Body of pancreas (tissue), 4 donors: ENCODE measurements around the gene KLK10. TPM values are rescaled to one million over a fixed set of nuclear protein-coding genes. Genes with fewer than 3 reads are reported as not detected.

ENCODE experiments used
- ATAC-seq: fragments of 150-250 bp; one replicate; pipeline ENCODE4 v1.9.1; 2016
- DNase-seq, 4 donors: peaks; one replicate each; pipeline ENCODE4 v3.0.0-alpha.2; 2019
- H3K27ac ChIP-seq, 4 donors: fragments of 200-600 bp; sonication (generic); 1 replicate in 3 of 4; 2 replicates in 1 of 4; pipeline versions ENCODE4 v1.5.1 to v1.6.1; 2016 to 2019; ENCODE audit warnings: mild to moderate bottlenecking in 1 of 4, mixed read lengths in 1 of 4, moderate library complexity in 1 of 4
- H3K27me3 ChIP-seq, 2 donors: fragments of 200-600 bp; sonication (generic); one replicate each; pipeline ENCODE4 v1.6.0; 2016; ENCODE audit warnings: mild to moderate bottlenecking in 1 of 2
- H3K36me3 ChIP-seq, 2 donors: fragments of 200-600 bp; sonication (generic); replicated peaks in 1 of 2; 2 replicates each; pipeline ENCODE4 v1.5.1; 2016; ENCODE audit warnings: low read depth in 2 of 2; ENCODE audit not compliant: insufficient read depth in 1 of 2
- H3K4me1 ChIP-seq: fragments of 200-600 bp; sonication (generic); one replicate; pipeline ENCODE4 v1.6.0; 2016
- H3K4me3 ChIP-seq, 2 donors: fragments of 200-600 bp; sonication (generic); 1 replicate in 1 of 2; 2 replicates in 1 of 2; pipeline ENCODE4 v1.5.1; 2016 to 2019
- H3K9me3 ChIP-seq, 3 donors: fragments of 200-600 bp; sonication (generic); 1 replicate in 2 of 3; 2 replicates in 1 of 3; pipeline ENCODE4 v1.5.1; 2016
- CTCF ChIP-seq, 7 experiments: fragments of 450-650 bp in 4 of 7; fragments of 200-600 bp in 3 of 7; sonication (generic) in 3 of 7; IDR thresholded peaks; one replicate each; pipeline ENCODE4 v1.5.1; 2016 to 2019; ENCODE audit warnings: antibody characterized with exemption in 7 of 7
- POLR2A ChIP-seq, 3 donors: fragments of 450-650 bp; IDR thresholded peaks; one replicate each; pipeline ENCODE4 v1.6.1; 2016; ENCODE audit warnings: antibody characterized with exemption in 3 of 3, mild to moderate bottlenecking in 2 of 3
- WGBS, 2 donors: methylation state at CpG; one replicate each; pipeline ENCODE4 v1.1.5; 2017; 5-methylcytosine and 5-hydroxymethylcytosine counted together
- intact Hi-C: fragments of 100-400 bp; cut with DNase I; formaldehyde crosslinking; loops from one replicate; pipeline ENCODE4 v1.15.1; 2023
- total RNA-seq, 2 donors: library from RNA; depleted of rRNA; stranded (reverse); fragments of >200 nt; gene quantifications; one replicate each; pipeline ENCODE4 v1.1.0, GENCODE V29; 2016

KLK10 gene
- total RNA-seq, 2 donors from 2014 or later = not detected

- Histone ChIP-seq H3K27ac (peak overlapping the region in 2 of 4 donors; percentile 82 to 88), H3K36me3 (no peaks in the 10 kb centered on the region), H3K27me3 (no peaks in the 10 kb centered on the region), H3K4me3 (no peak overlapping the region), H3K4me1 (peaks cover 29% of the 10 kb centered on the region), H3K9me3 (no peaks in the 10 kb centered on the region)
- TF ChIP-seq POLR2A (IDR thresholded peaks at IDR 0.05) = no peak
- no peak for TF ChIP-seq CTCF (IDR thresholded peaks at IDR 0.05)
- 43 to 55% methylated on average over 5 of the region's 5 CpGs for whole genome bisulfite sequencing, 2 donors
- ATAC-seq (no peak), DNase-seq (no peak)
- intact Hi-C loops = no loop called here
These were observed 8.4 kb upstream of the KLK10 start for GRCh38 chr19:51027873-51028272.

- H3K36me3 ChIP-seq = no peaks in the 10 kb centered on the region
- no peaks in the 10 kb centered on the region for H3K9me3 ChIP-seq
- peak overlapping the region; percentile 58 to 88 (median 74) for H3K27ac ChIP-seq
- WGBS, 2 donors = 34 to 42% methylated on average over 8 to 14 of the region's 14 CpGs
- no peak for ATAC-seq
- H3K4me1 ChIP-seq = peaks cover 32% of the 10 kb centered on the region
- TF ChIP-seq CTCF (IDR thresholded peaks at IDR 0.05) (no peak), POLR2A (IDR thresholded peaks at IDR 0.05) (peak in 1 of 3 donors; percentile 43)
- DNase-seq = peak in 3 of 4 donors; percentile 38 to 56 (median 46)
- intact Hi-C loops = no loop called here
- H3K27me3 ChIP-seq = no peaks in the 10 kb centered on the region
- no peak overlapping the region for H3K4me3 ChIP-seq
These were observed 7.8 kb upstream of the KLK10 start for GRCh38 chr19:51027126-51027806.

GRCh38 chr19:51026554-51026831, 7.0 kb upstream of the KLK10 start, which contains the start of gene KLK11:
Gene KLK11, minus strand, starts transcription at chr19:51026616. Its CDS starts 985 bp downstream, at chr19:51025631.
- TF ChIP-seq POLR2A (IDR thresholded peaks at IDR 0.05) (peak; percentile 27 to 62 (median 49)), CTCF (IDR thresholded peaks at IDR 0.05) (no peak)
- DNase-seq (peak; percentile 57 to 84 (median 70)), ATAC-seq (peak; percentile 80)
- Histone ChIP-seq H3K27me3 (no peaks in the 10 kb centered on the region), H3K9me3 (no peaks in the 10 kb centered on the region), H3K27ac (peak within 1 kb of the TSS; percentile 58 to 88 (median 74)), H3K4me3 (peak within 1 kb of the TSS in 1 of 2 donors; percentile 38), H3K4me1 (peaks cover 38% of the 10 kb centered on the region), H3K36me3 (no peaks in the 10 kb centered on the region)
- intact Hi-C loops = no loop called here
- 29 to 60% methylated on average over 4 of the region's 11 CpGs for whole genome bisulfite sequencing, 2 donors

GRCh38 chr19:51025809-51026553, 6.5 kb upstream of the KLK10 start:
- WGBS, 2 donors = 28 to 38% methylated on average over 10 to 18 of the region's 18 CpGs
- intact Hi-C loops = no loop called here
- H3K27ac ChIP-seq = peak overlapping the region; percentile 58 to 88 (median 74)
- H3K4me1 ChIP-seq = peaks cover 42% of the 10 kb centered on the region
- no peaks in the 10 kb centered on the region for H3K9me3 ChIP-seq
- H3K4me3 ChIP-seq = peak overlapping the region in 1 of 2 donors; percentile 38
- no peaks in the 10 kb centered on the region for H3K36me3 ChIP-seq
- H3K27me3 ChIP-seq = no peaks in the 10 kb centered on the region
- DNase-seq (peak; percentile 42 to 79 (median 70)), ATAC-seq (peak; percentile 49)
- TF ChIP-seq CTCF (IDR thresholded peaks at IDR 0.05) (no peak), POLR2A (IDR thresholded peaks at IDR 0.05) (no peak)
